NCI-H748 (cell line): ENCODE data around the gene NRG3.

ENCODE experiments used
- DNase-seq: peaks from one replicate; lab custom pipeline; 2025; ENCODE audit not compliant: unreplicated experiment; lab: John Stamatoyannopoulos, UW

NRG3 gene

GRCh38 chr10:81874875-81875466 is at the start of gene NRG3:
Gene NRG3 (plus strand): TSS chr10:81875194.
- DNase-seq, result peak; percentile 48

- DNase-seq, result no peak
Measured at GRCh38 chr10:81828251-81828650, 46.7 kb upstream of the NRG3 start.

- DNase-seq, result no peak
Measured at GRCh38 chr10:81831060-81831459, 43.9 kb upstream of the NRG3 start.

- no peak for DNase-seq
Measured at GRCh38 chr10:81838950-81839349, 36.0 kb upstream of the NRG3 start.

- DNase-seq, result no peak
Measured at GRCh38 chr10:81843042-81843441, 32.0 kb upstream of the NRG3 start.

- no peak for DNase-seq
Measured at GRCh38 chr10:81847675-81848074, 27.3 kb upstream of the NRG3 start.

- no peak for DNase-seq
Measured at GRCh38 chr10:81848514-81848913, 26.5 kb upstream of the NRG3 start.

- no peak for DNase-seq
Measured at GRCh38 chr10:81848931-81849330, 26.1 kb upstream of the NRG3 start.

GRCh38 chr10:81862596-81862995 is 12.4 kb upstream of the NRG3 start:
- no peak for DNase-seq

- no peak for DNase-seq
Measured at GRCh38 chr10:81863771-81864170, 11.2 kb upstream of the NRG3 start.

GRCh38 chr10:81865581-81865980 is 9.4 kb upstream of the NRG3 start:
- DNase-seq, result no peak

GRCh38 chr10:81866753-81867152 is 8.2 kb upstream of the NRG3 start:
- DNase-seq, result no peak

GRCh38 chr10:81870472-81870871 is 4.5 kb upstream of the NRG3 start:
- no peak for DNase-seq

- DNase-seq, result no peak
Measured at GRCh38 chr10:81871558-81871957, 3.4 kb upstream of the NRG3 start.

GRCh38 chr10:81872206-81872862 is 2.7 kb upstream of the NRG3 start:
- no peak for DNase-seq

- no peak for DNase-seq
Measured at GRCh38 chr10:81873231-81873931, 1.6 kb upstream of the NRG3 start.

- peak; percentile 80 for DNase-seq
Measured at GRCh38 chr10:81873932-81874816, 820 bp upstream of the NRG3 start.

GRCh38 chr10:81875467-81876252 is 666 bp downstream of the NRG3 start:
- peak; percentile 27 for DNase-seq

- DNase-seq, result no peak
Measured at GRCh38 chr10:81876253-81877077, 1.5 kb downstream of the NRG3 start.

GRCh38 chr10:81877596-81877995 is 2.6 kb downstream of the NRG3 start:
- DNase-seq, result no peak
